GM12865 (cell line): Measurements from ENCODE around the gene CANT1.

Experiments
- DNase-seq: peaks from one replicate; pipeline ENCODE4 v3.0.0; 2010; ENCODE audit warnings: low read depth
- H3K4me3 ChIP-seq: 2 replicates; pipeline ENCODE4 v1.5.1; 2011; ENCODE audit warnings: mild to moderate bottlenecking, low read depth, low read length, control low read depth
- CTCF ChIP-seq: IDR thresholded peaks from 2 replicates; pipeline ENCODE4 v1.5.1; 2011; ENCODE audit warnings: low read length, control low read depth, low read depth, inconsistent platforms; ENCODE audit not compliant: insufficient read depth; ENCODE audit errors: missing control alignments

Gene CANT1

GRCh38 chr17:79051306-79051705 lies 41.7 kb upstream of the CANT1 start:
- no peak overlapping the region for H3K4me3 ChIP-seq
- no peak for TF ChIP-seq CTCF
- DNase-seq, result no peak

GRCh38 chr17:79050551-79050950 lies 41.0 kb upstream of the CANT1 start:
- no peak for DNase-seq
- TF ChIP-seq CTCF, result no peak

GRCh38 chr17:79049821-79050220 lies 40.3 kb upstream of the CANT1 start:
- H3K4me3 ChIP-seq, result no peak overlapping the region
- TF ChIP-seq CTCF, result no peak
- DNase-seq, result no peak

More at GRCh38 chr17:79050551-79050950, 41.0 kb upstream of the CANT1 start:
- no peak overlapping the region for H3K4me3 ChIP-seq

GRCh38 chr17:79048826-79049755 lies 39.5 kb upstream of the CANT1 start:
- TF ChIP-seq CTCF, result no peak
- H3K4me3 ChIP-seq, result no peak overlapping the region
- no peak for DNase-seq

GRCh38 chr17:79047923-79048825 lies 38.6 kb upstream of the CANT1 start:
- no peak for DNase-seq
- H3K4me3 ChIP-seq, result no peak overlapping the region
- no peak for TF ChIP-seq CTCF

- TF ChIP-seq CTCF, result no peak
- H3K4me3 ChIP-seq, result no peak overlapping the region
- DNase-seq, result no peak
Measured at GRCh38 chr17:79047291-79047920, 37.8 kb upstream of the CANT1 start.
